Mesenchymal stem cell (in vitro differentiated cells and primary cell): ENCODE results near the gene MTCH2.

ENCODE experiments used
- DNase-seq: peaks from one replicate; pipeline ENCODE4 v3.0.0-alpha.2; 2013
- H2AFZ ChIP-seq: one replicate; pipeline ENCODE4 v1.6.1; 2013; ENCODE audit warnings: low read depth, mild to moderate bottlenecking, control low read depth, inconsistent platforms, low read length, moderate library complexity
- H2AK5ac ChIP-seq: 2 replicates; pipeline ENCODE4 v1.6.1; 2013; ENCODE audit warnings: low read length, moderate library complexity, mild to moderate bottlenecking, inconsistent platforms; ENCODE audit not compliant: severe bottlenecking
- H2BK120ac ChIP-seq: one replicate; pipeline ENCODE4 v1.6.1; 2013; ENCODE audit warnings: low read depth, mild to moderate bottlenecking, inconsistent platforms, low read length, moderate library complexity
- H2BK12ac ChIP-seq, 2 experiments: one replicate each; pipeline ENCODE4 v1.6.1; 2013; ENCODE audit warnings: inconsistent platforms in 2 of 2, low read length in 2 of 2, mild to moderate bottlenecking in 2 of 2, moderate library complexity in 2 of 2, control low read depth in 1 of 2
- H2BK15ac ChIP-seq: one replicate; pipeline ENCODE4 v1.6.1; 2013; ENCODE audit warnings: mild to moderate bottlenecking, low read depth, inconsistent platforms; ENCODE audit not compliant: poor library complexity, severe bottlenecking
- H2BK5ac ChIP-seq: 2 replicates; pipeline ENCODE4 v1.6.1; 2013; ENCODE audit warnings: low read depth, mild to moderate bottlenecking, low read length, control low read depth, inconsistent platforms; ENCODE audit not compliant: poor library complexity, severe bottlenecking
- H3K14ac ChIP-seq, 2 experiments: one replicate each; pipeline ENCODE4 v1.6.1; 2013; ENCODE audit warnings: inconsistent platforms in 2 of 2, low read length in 2 of 2, control low read depth in 1 of 2, mild to moderate bottlenecking in 1 of 2, moderate library complexity in 1 of 2
- H3K18ac ChIP-seq, 2 experiments: one replicate each; pipeline ENCODE4 v1.6.1; 2013; ENCODE audit warnings: inconsistent platforms in 2 of 2, low read length in 2 of 2, control low read depth in 1 of 2, low read depth in 1 of 2, mild to moderate bottlenecking in 1 of 2
- H3K23ac ChIP-seq, 2 experiments: one replicate each; pipeline ENCODE4 v1.6.1; 2013; ENCODE audit warnings: inconsistent platforms in 2 of 2, low read length in 2 of 2, mild to moderate bottlenecking in 2 of 2, moderate library complexity in 2 of 2, control low read depth in 1 of 2
- H3K27ac ChIP-seq: 2 replicates; pipeline ENCODE4 v1.5.1; 2013; ENCODE audit warnings: mild to moderate bottlenecking, moderate library complexity, low read length, control low read depth, inconsistent platforms; ENCODE audit not compliant: poor library complexity, severe bottlenecking
- H3K27me3 ChIP-seq, 2 experiments: 2 replicates each; pipeline versions ENCODE4 v1.6.1 to v1.7.0; 2013; ENCODE audit warnings: low read length in 2 of 2, mild to moderate bottlenecking in 2 of 2, moderate library complexity in 2 of 2, control low read depth in 1 of 2, inconsistent platforms in 1 of 2; ENCODE audit not compliant: control insufficient read depth in 1 of 2, insufficient read depth in 1 of 2
- H3K36me3 ChIP-seq, 2 experiments: 2 replicates each; pipeline versions ENCODE4 v1.6.1 to v1.7.0; 2013; ENCODE audit warnings: low read length in 2 of 2, control low read depth in 1 of 2, inconsistent platforms in 1 of 2, low read depth in 1 of 2, mild to moderate bottlenecking in 1 of 2; ENCODE audit not compliant: insufficient read depth in 2 of 2, control insufficient read depth in 1 of 2
- H3K4ac ChIP-seq, 2 experiments: one replicate each; pipeline ENCODE4 v1.6.1; 2013; ENCODE audit warnings: inconsistent platforms in 2 of 2, low read length in 2 of 2, mild to moderate bottlenecking in 2 of 2, moderate library complexity in 2 of 2, control low read depth in 1 of 2, low read depth in 1 of 2
- H3K4me1 ChIP-seq: 2 replicates; pipeline ENCODE4 v1.6.1; 2013; ENCODE audit warnings: low read depth, low read length, control low read depth; ENCODE audit not compliant: control insufficient read depth, insufficient read depth
- H3K4me2 ChIP-seq: 2 replicates; pipeline ENCODE4 v1.6.1; 2013; ENCODE audit warnings: low read length, mild to moderate bottlenecking, inconsistent platforms; ENCODE audit not compliant: poor library complexity, severe bottlenecking
- H3K4me3 ChIP-seq, 2 experiments: 2 replicates each; pipeline versions ENCODE4 v1.5.1 to v1.7.0; 2013; ENCODE audit warnings: low read length in 2 of 2, mild to moderate bottlenecking in 2 of 2, control low read depth in 1 of 2, low read depth in 1 of 2; ENCODE audit not compliant: insufficient read depth in 1 of 2
- H3K79me1 ChIP-seq: replicated peaks from 2 replicates; pipeline ENCODE4 v1.6.1; 2013; ENCODE audit warnings: mild to moderate bottlenecking, control low read depth, low read length, inconsistent platforms; ENCODE audit not compliant: poor library complexity, severe bottlenecking
- H3K9ac ChIP-seq: 2 replicates; pipeline ENCODE4 v1.7.0; 2013; ENCODE audit warnings: mild to moderate bottlenecking, low read length, moderate library complexity
- H3K9me3 ChIP-seq: 2 replicates; pipeline ENCODE4 v1.7.0; 2013; ENCODE audit warnings: mild to moderate bottlenecking, low read length; ENCODE audit not compliant: control insufficient read depth
- H4K8ac ChIP-seq: one replicate; pipeline ENCODE4 v1.6.1; 2013; ENCODE audit warnings: inconsistent platforms, mild to moderate bottlenecking, low read length, moderate library complexity
- H4K91ac ChIP-seq: one replicate; pipeline ENCODE4 v1.6.1; 2013; ENCODE audit warnings: mild to moderate bottlenecking, low read length, inconsistent platforms
- WGBS: methylation state at CpG from one replicate; pipeline ENCODE4 v1.1.7; 2013; ENCODE audit warnings: mixed read lengths; 5-methylcytosine and 5-hydroxymethylcytosine counted together

The MTCH2 gene

GRCh38 chr11:47587723-47588326 lies 54.5 kb downstream of the MTCH2 start:
- no peak overlapping the region for H2BK5ac ChIP-seq
- H4K8ac ChIP-seq = no peak overlapping the region
- H3K27ac ChIP-seq = no peak overlapping the region
- H3K4me2 ChIP-seq = no peak overlapping the region
- no peak overlapping the region for H2AK5ac ChIP-seq
- DNase-seq = no peak
- no peak overlapping the region for H2BK15ac ChIP-seq
- H3K27me3 ChIP-seq = peaks cover 8 to 13% of the 10 kb centered on the region in 2 experiments
- peaks cover 23 to 39% of the 10 kb centered on the region in 2 experiments for H3K36me3 ChIP-seq
- H3K9me3 ChIP-seq = no peaks in the 10 kb centered on the region
- no peak overlapping the region for H2BK12ac ChIP-seq
- H3K9ac ChIP-seq = no peak overlapping the region
- H3K23ac ChIP-seq = no peak overlapping the region
- no peak overlapping the region for H2AFZ ChIP-seq
- H3K4me1 ChIP-seq = peaks cover 8% of the 10 kb centered on the region
- H3K4ac ChIP-seq = no peak overlapping the region
- WGBS = 88% methylated on average over 14 of the region's 14 CpGs
- H3K18ac ChIP-seq = no peak overlapping the region
- no peak overlapping the region for H3K14ac ChIP-seq
- no peaks in the 10 kb centered on the region for H3K79me1 ChIP-seq
- no peak overlapping the region for H4K91ac ChIP-seq
- H2BK120ac ChIP-seq = no peak overlapping the region
- H3K4me3 ChIP-seq = peak overlapping the region in 1 of 2 experiments; percentile 47

- Histone ChIP-seq H3K4me3 (peak overlapping the region in 1 of 2 experiments; percentile 47), H3K9ac (peak overlapping the region; percentile 49), H3K14ac (no peak overlapping the region), H3K36me3 (peaks cover 30 to 46% of the 10 kb centered on the region in 2 experiments), H4K8ac (no peak overlapping the region), H3K9me3 (no peaks in the 10 kb centered on the region), H3K4me2 (no peak overlapping the region), H3K18ac (no peak overlapping the region), H3K27ac (no peak overlapping the region), H3K27me3 (peaks cover 2 to 7% of the 10 kb centered on the region in 2 experiments), H2AFZ (no peak overlapping the region), H2BK5ac (no peak overlapping the region), H3K79me1 (peaks cover 2% of the 10 kb centered on the region), H4K91ac (no peak overlapping the region), H3K4me1 (peaks cover 7% of the 10 kb centered on the region), H3K23ac (no peak overlapping the region), H2BK120ac (no peak overlapping the region), H2BK15ac (no peak overlapping the region), H2AK5ac (no peak overlapping the region), H2BK12ac (peak overlapping the region in 1 of 2 experiments; percentile 12), H3K4ac (no peak overlapping the region)
- 91% methylated on average over 5 of the region's 6 CpGs for WGBS
- no peak for DNase-seq
Observed at GRCh38 chr11:47587039-47587716, 55.2 kb downstream of the MTCH2 start.

GRCh38 chr11:47586098-47586855 lies 56.1 kb downstream of the MTCH2 start, which contains the start of gene FAM180B:
FAM180B (plus strand) TSS chr11:47586678; CDS start chr11:47586769, 91 bp downstream.
- Histone ChIP-seq H3K14ac (no peak within 1 kb of the TSS), H3K4me3 (peak within 1 kb of the TSS in 1 of 2 experiments; percentile 47), H2AK5ac (no peak within 1 kb of the TSS), H3K27ac (no peak within 1 kb of the TSS), H2AFZ (no peak within 1 kb of the TSS), H3K36me3 (peaks cover 39 to 51% of the 10 kb centered on the region in 2 experiments), H3K27me3 (no peaks in the 10 kb centered on the region), H2BK12ac (peak within 1 kb of the TSS in 1 of 2 experiments; percentile 12), H3K79me1 (peaks cover 6% of the 10 kb centered on the region), H2BK15ac (no peak within 1 kb of the TSS), H3K18ac (no peak within 1 kb of the TSS), H3K9me3 (no peaks in the 10 kb centered on the region), H4K8ac (no peak within 1 kb of the TSS), H4K91ac (no peak within 1 kb of the TSS), H3K4me2 (no peak within 1 kb of the TSS), H2BK120ac (no peak within 1 kb of the TSS), H3K4ac (no peak within 1 kb of the TSS), H2BK5ac (no peak within 1 kb of the TSS), H3K4me1 (no peaks in the 10 kb centered on the region), H3K9ac (peak within 1 kb of the TSS; percentile 49), H3K23ac (no peak within 1 kb of the TSS)
- DNase-seq = no peak
- 90% methylated on average over 12 of the region's 12 CpGs for WGBS

- DNase-seq = no peak
- Histone ChIP-seq H3K27ac (no peak overlapping the region), H2BK120ac (no peak overlapping the region), H3K9me3 (no peaks in the 10 kb centered on the region), H3K36me3 (peaks cover 45 to 49% of the 10 kb centered on the region in 2 experiments), H3K4me2 (no peak overlapping the region), H4K8ac (no peak overlapping the region), H2BK12ac (no peak overlapping the region), H2AK5ac (no peak overlapping the region), H3K4me3 (no peak overlapping the region), H3K14ac (no peak overlapping the region), H3K4ac (no peak overlapping the region), H3K4me1 (peaks cover 2% of the 10 kb centered on the region), H4K91ac (no peak overlapping the region), H2AFZ (no peak overlapping the region), H3K27me3 (no peaks in the 10 kb centered on the region), H3K18ac (no peak overlapping the region), H3K23ac (no peak overlapping the region), H2BK15ac (no peak overlapping the region), H3K79me1 (peaks cover 12% of the 10 kb centered on the region), H2BK5ac (no peak overlapping the region), H3K9ac (no peak overlapping the region)
- WGBS = 95% methylated on average over 5 of the region's 5 CpGs
Observed at GRCh38 chr11:47583844-47584243, 58.5 kb downstream of the MTCH2 start.
